WTC11 (cell line): Measurements from ENCODE around the gene SORCS1. TPM values are rescaled to one million over a fixed set of nuclear protein-coding genes. Genes with fewer than 3 reads are reported as not detected.

Experiments used
- ATAC-seq: fragments of 200-7000 bp; cut with Tn5 transposase; 2 replicates; pipeline ENCODE4 v1.10.0; 2021; ENCODE audit warnings: mild to moderate bottlenecking, moderate library complexity
- CTCF ChIA-PET: fragments of 300-600 bp; sonication (Branson Sonifier 250); formaldehyde crosslinking; loops from one replicate; lab custom pipeline; 2021; ENCODE audit warnings: antibody characterized with exemption; lab: Charles Lee
- POLR2A ChIA-PET: fragments of 350-600 bp; sonication (Branson Sonifier 250); formaldehyde crosslinking; loops from one replicate; lab custom pipeline; 2021; ENCODE audit warnings: antibody characterized with exemption; lab: Charles Lee
- DNase-seq: peaks from one replicate; pipeline ENCODE4 v3.0.0; 2021; ENCODE audit warnings: low spot score
- H3K27ac Mint-ChIP-seq: 2 replicates; pipeline ENCODE4 v1.8.0; 2021; ENCODE audit warnings: mixed read lengths
- H3K27me3 Mint-ChIP-seq: 2 replicates; pipeline ENCODE4 v1.8.0; 2021; ENCODE audit warnings: low read depth, mild to moderate bottlenecking, moderate library complexity, mixed read lengths
- H3K36me3 Mint-ChIP-seq: 2 replicates; pipeline ENCODE4 v1.8.0; 2021; ENCODE audit warnings: mixed read lengths
- H3K4me1 Mint-ChIP-seq: 2 replicates; pipeline ENCODE4 v1.8.0; 2022; ENCODE audit warnings: mixed read lengths
- H3K4me3 Mint-ChIP-seq: 2 replicates; pipeline ENCODE4 v1.8.0; 2021; ENCODE audit warnings: mild to moderate bottlenecking, moderate library complexity, mixed read lengths
- H3K9me3 Mint-ChIP-seq: 2 replicates; pipeline ENCODE4 v1.8.0; 2021; ENCODE audit warnings: mixed read lengths
- ATF1 ChIP-seq: sonication (generic); formaldehyde crosslinking; IDR thresholded peaks from 2 replicates; pipeline ENCODE4 v1.8.1; 2023; ENCODE audit warnings: mild to moderate bottlenecking, moderate library complexity, missing genetic modification reagents
- CBFB ChIP-seq: sonication (generic); formaldehyde crosslinking; IDR thresholded peaks from 2 replicates; pipeline ENCODE4 v1.8.1; 2022; ENCODE audit warnings: mild to moderate bottlenecking, low read depth, missing genetic modification reagents
- FOXP1 ChIP-seq: sonication (generic); formaldehyde crosslinking; IDR thresholded peaks from 2 replicates; pipeline ENCODE4 v1.8.0; 2022; ENCODE audit warnings: missing genetic modification reagents, mild to moderate bottlenecking, moderate library complexity, borderline replicate concordance
- GRHL2 ChIP-seq: fragments of 250-450 bp; sonication (Bioruptor Pico); IDR thresholded peaks from 2 replicates; pipeline ENCODE4 v1.8.0; 2022; ENCODE audit warnings: mild to moderate bottlenecking, moderate library complexity; ENCODE audit not compliant: insufficient replicate concordance, severe bottlenecking
- HMGA2 ChIP-seq: fragments of 250-450 bp; sonication (Bioruptor Pico); IDR thresholded peaks from 2 replicates; pipeline ENCODE4 v1.4.0; 2021; ENCODE audit warnings: mild to moderate bottlenecking, moderate library complexity
- JAZF1 ChIP-seq: fragments of 250-450 bp; sonication (Bioruptor Pico); IDR thresholded peaks from 2 replicates; pipeline ENCODE4 v1.9.0; 2021; ENCODE audit warnings: moderate library complexity, mild to moderate bottlenecking, inconsistent platforms
- MXD4 ChIP-seq: fragments of 250-450 bp; sonication (Bioruptor Pico); IDR thresholded peaks from 2 replicates; pipeline ENCODE4 v1.8.0; 2021; ENCODE audit warnings: mild to moderate bottlenecking, moderate library complexity, borderline replicate concordance
- NFYB ChIP-seq: sonication (generic); formaldehyde crosslinking; conservative IDR thresholded peaks from 2 replicates; pipeline ENCODE4 v1.8.0; 2022; ENCODE audit warnings: low read depth, missing genetic modification reagents
- NR1H2 ChIP-seq: sonication (generic); formaldehyde crosslinking; IDR thresholded peaks from 2 replicates; pipeline ENCODE4 v1.9.0; 2021; ENCODE audit warnings: mild to moderate bottlenecking, moderate library complexity, missing genetic modification reagents
- RORB ChIP-seq: fragments of 250-450 bp; sonication (Bioruptor Pico); IDR thresholded peaks from 2 replicates; pipeline ENCODE4 v1.9.0; 2021; ENCODE audit warnings: mild to moderate bottlenecking
- TEAD4 ChIP-seq: sonication (generic); formaldehyde crosslinking; IDR thresholded peaks from 2 replicates; pipeline ENCODE4 v1.8.0; 2022; ENCODE audit warnings: mild to moderate bottlenecking, missing genetic modification reagents
- total RNA-seq: library from RNA; stranded (reverse); gene quantifications from 3 replicates; pipeline ENCODE4 v1.2.3, GENCODE V29; 2021
- TF ChIP-seq, protein P1 (sequence below): sonication (generic); formaldehyde crosslinking; IDR thresholded peaks from 2 replicates; pipeline ENCODE4 v1.8.0; 2023; ENCODE audit warnings: missing genetic modification reagents, mild to moderate bottlenecking, borderline replicate concordance
- TF ChIP-seq, protein P2 (sequence below): sonication (generic); formaldehyde crosslinking; IDR thresholded peaks from 2 replicates; pipeline ENCODE4 v1.8.1; 2023; ENCODE audit warnings: mild to moderate bottlenecking, missing genetic modification reagents, borderline replicate concordance
- TF ChIP-seq, protein P3 (sequence below): sonication (generic); formaldehyde crosslinking; conservative IDR thresholded peaks from 2 replicates; pipeline ENCODE4 v1.8.1; 2023; ENCODE audit warnings: mild to moderate bottlenecking, low read depth, missing genetic modification reagents, moderate library complexity
- TF ChIP-seq, protein P4 (sequence below): fragments of 250-450 bp; sonication (Bioruptor Pico); IDR thresholded peaks from 2 replicates; pipeline ENCODE4 v1.8.0; 2021; ENCODE audit warnings: mild to moderate bottlenecking
- TF ChIP-seq, protein P5 (sequence below): fragments of 250-450 bp; sonication (Bioruptor Pico); IDR thresholded peaks from 2 replicates; pipeline ENCODE4 v1.9.0; 2021; ENCODE audit warnings: mild to moderate bottlenecking
- TF ChIP-seq, protein P6 (sequence below): sonication (generic); formaldehyde crosslinking; IDR thresholded peaks from 2 replicates; pipeline ENCODE4 v1.8.1; 2022; ENCODE audit warnings: low read depth, mild to moderate bottlenecking, moderate library complexity, missing genetic modification reagents, borderline replicate concordance
- TF ChIP-seq, protein P7 (sequence below): sonication (generic); formaldehyde crosslinking; conservative IDR thresholded peaks from 2 replicates; pipeline ENCODE4 v1.8.1; 2022; ENCODE audit warnings: mild to moderate bottlenecking, missing genetic modification reagents
- TF ChIP-seq, protein P8 (sequence below): sonication (generic); formaldehyde crosslinking; IDR thresholded peaks from 2 replicates; pipeline ENCODE4 v1.8.0; 2022; ENCODE audit warnings: mild to moderate bottlenecking, missing genetic modification reagents
- TF ChIP-seq, protein P9 (sequence below): sonication (generic); formaldehyde crosslinking; IDR thresholded peaks from 2 replicates; pipeline ENCODE4 v1.8.1; 2023; ENCODE audit warnings: mild to moderate bottlenecking, missing genetic modification reagents, moderate library complexity

The SORCS1 gene
- total RNA-seq, 1 experiment from 2014 or later: 3.3 TPM

DNA sequence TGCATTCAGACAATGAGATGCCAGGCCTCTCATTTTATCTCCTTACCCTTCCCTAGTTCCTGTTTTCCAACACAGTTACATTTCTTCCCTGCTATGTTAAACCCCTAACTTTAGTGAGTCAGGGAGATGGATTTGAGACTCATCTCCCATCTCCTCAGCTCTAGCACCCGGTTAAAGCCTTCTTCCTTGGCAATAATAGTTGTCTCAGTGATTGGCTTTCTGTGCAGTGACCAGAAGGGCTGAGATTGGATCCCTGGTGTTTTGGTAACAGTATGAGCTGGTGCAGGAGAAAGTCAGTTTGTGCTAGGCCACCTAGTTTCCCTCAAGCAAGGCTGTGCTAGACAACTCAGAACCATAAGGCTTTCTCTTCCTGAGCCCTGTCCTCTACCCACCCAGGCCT is 212.5 kb downstream of the SORCS1 start:
- Mint-ChIP-seq H3K27me3 (peaks cover 2% of the 10 kb centered on the region; the same call in 1 of the 2 replicates), H3K9me3 (peaks cover 5% of the 10 kb centered on the region; the same call in 1 of the 2 replicates), H3K4me3 (no peak overlapping the region), H3K36me3 (no peaks in the 10 kb centered on the region), H3K27ac (no peak overlapping the region), H3K4me1 (peaks cover 14% of the 10 kb centered on the region)
- ChIA-PET POLR2A (no interaction called here), CTCF (no interaction called here)
- ATAC-seq: no peak
- TF ChIP-seq, protein P1, sequence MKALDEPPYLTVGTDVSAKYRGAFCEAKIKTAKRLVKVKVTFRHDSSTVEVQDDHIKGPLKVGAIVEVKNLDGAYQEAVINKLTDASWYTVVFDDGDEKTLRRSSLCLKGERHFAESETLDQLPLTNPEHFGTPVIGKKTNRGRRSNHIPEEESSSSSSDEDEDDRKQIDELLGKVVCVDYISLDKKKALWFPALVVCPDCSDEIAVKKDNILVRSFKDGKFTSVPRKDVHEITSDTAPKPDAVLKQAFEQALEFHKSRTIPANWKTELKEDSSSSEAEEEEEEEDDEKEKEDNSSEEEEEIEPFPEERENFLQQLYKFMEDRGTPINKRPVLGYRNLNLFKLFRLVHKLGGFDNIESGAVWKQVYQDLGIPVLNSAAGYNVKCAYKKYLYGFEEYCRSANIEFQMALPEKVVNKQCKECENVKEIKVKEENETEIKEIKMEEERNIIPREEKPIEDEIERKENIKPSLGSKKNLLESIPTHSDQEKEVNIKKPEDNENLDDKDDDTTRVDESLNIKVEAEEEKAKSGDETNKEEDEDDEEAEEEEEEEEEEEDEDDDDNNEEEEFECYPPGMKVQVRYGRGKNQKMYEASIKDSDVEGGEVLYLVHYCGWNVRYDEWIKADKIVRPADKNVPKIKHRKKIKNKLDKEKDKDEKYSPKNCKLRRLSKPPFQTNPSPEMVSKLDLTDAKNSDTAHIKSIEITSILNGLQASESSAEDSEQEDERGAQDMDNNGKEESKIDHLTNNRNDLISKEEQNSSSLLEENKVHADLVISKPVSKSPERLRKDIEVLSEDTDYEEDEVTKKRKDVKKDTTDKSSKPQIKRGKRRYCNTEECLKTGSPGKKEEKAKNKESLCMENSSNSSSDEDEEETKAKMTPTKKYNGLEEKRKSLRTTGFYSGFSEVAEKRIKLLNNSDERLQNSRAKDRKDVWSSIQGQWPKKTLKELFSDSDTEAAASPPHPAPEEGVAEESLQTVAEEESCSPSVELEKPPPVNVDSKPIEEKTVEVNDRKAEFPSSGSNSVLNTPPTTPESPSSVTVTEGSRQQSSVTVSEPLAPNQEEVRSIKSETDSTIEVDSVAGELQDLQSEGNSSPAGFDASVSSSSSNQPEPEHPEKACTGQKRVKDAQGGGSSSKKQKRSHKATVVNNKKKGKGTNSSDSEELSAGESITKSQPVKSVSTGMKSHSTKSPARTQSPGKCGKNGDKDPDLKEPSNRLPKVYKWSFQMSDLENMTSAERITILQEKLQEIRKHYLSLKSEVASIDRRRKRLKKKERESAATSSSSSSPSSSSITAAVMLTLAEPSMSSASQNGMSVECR: no peak
- TF ChIP-seq, protein P2, sequence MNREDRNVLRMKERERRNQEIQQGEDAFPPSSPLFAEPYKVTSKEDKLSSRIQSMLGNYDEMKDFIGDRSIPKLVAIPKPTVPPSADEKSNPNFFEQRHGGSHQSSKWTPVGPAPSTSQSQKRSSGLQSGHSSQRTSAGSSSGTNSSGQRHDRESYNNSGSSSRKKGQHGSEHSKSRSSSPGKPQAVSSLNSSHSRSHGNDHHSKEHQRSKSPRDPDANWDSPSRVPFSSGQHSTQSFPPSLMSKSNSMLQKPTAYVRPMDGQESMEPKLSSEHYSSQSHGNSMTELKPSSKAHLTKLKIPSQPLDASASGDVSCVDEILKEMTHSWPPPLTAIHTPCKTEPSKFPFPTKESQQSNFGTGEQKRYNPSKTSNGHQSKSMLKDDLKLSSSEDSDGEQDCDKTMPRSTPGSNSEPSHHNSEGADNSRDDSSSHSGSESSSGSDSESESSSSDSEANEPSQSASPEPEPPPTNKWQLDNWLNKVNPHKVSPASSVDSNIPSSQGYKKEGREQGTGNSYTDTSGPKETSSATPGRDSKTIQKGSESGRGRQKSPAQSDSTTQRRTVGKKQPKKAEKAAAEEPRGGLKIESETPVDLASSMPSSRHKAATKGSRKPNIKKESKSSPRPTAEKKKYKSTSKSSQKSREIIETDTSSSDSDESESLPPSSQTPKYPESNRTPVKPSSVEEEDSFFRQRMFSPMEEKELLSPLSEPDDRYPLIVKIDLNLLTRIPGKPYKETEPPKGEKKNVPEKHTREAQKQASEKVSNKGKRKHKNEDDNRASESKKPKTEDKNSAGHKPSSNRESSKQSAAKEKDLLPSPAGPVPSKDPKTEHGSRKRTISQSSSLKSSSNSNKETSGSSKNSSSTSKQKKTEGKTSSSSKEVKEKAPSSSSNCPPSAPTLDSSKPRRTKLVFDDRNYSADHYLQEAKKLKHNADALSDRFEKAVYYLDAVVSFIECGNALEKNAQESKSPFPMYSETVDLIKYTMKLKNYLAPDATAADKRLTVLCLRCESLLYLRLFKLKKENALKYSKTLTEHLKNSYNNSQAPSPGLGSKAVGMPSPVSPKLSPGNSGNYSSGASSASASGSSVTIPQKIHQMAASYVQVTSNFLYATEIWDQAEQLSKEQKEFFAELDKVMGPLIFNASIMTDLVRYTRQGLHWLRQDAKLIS: no peak
- TF ChIP-seq, protein P3, sequence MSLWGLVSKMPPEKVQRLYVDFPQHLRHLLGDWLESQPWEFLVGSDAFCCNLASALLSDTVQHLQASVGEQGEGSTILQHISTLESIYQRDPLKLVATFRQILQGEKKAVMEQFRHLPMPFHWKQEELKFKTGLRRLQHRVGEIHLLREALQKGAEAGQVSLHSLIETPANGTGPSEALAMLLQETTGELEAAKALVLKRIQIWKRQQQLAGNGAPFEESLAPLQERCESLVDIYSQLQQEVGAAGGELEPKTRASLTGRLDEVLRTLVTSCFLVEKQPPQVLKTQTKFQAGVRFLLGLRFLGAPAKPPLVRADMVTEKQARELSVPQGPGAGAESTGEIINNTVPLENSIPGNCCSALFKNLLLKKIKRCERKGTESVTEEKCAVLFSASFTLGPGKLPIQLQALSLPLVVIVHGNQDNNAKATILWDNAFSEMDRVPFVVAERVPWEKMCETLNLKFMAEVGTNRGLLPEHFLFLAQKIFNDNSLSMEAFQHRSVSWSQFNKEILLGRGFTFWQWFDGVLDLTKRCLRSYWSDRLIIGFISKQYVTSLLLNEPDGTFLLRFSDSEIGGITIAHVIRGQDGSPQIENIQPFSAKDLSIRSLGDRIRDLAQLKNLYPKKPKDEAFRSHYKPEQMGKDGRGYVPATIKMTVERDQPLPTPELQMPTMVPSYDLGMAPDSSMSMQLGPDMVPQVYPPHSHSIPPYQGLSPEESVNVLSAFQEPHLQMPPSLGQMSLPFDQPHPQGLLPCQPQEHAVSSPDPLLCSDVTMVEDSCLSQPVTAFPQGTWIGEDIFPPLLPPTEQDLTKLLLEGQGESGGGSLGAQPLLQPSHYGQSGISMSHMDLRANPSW (CRISPR knock-in tag): no peak
- no peak for TF ChIP-seq NR1H2
- no peak for TF ChIP-seq ATF1 (CRISPR knock-in tag)
- TF ChIP-seq, protein P4, sequence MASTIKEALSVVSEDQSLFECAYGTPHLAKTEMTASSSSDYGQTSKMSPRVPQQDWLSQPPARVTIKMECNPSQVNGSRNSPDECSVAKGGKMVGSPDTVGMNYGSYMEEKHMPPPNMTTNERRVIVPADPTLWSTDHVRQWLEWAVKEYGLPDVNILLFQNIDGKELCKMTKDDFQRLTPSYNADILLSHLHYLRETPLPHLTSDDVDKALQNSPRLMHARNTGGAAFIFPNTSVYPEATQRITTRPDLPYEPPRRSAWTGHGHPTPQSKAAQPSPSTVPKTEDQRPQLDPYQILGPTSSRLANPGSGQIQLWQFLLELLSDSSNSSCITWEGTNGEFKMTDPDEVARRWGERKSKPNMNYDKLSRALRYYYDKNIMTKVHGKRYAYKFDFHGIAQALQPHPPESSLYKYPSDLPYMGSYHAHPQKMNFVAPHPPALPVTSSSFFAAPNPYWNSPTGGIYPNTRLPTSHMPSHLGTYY (CRISPR knock-in tag): no peak
- no peak for TF ChIP-seq CBFB
- no peak for TF ChIP-seq FOXP1 (CRISPR knock-in tag)
- no peak for TF ChIP-seq MXD4 (CRISPR knock-in tag)
- TF ChIP-seq, protein P5, sequence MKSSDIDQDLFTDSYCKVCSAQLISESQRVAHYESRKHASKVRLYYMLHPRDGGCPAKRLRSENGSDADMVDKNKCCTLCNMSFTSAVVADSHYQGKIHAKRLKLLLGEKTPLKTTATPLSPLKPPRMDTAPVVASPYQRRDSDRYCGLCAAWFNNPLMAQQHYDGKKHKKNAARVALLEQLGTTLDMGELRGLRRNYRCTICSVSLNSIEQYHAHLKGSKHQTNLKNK (CRISPR knock-in tag): no peak
- TF ChIP-seq, protein P6, sequence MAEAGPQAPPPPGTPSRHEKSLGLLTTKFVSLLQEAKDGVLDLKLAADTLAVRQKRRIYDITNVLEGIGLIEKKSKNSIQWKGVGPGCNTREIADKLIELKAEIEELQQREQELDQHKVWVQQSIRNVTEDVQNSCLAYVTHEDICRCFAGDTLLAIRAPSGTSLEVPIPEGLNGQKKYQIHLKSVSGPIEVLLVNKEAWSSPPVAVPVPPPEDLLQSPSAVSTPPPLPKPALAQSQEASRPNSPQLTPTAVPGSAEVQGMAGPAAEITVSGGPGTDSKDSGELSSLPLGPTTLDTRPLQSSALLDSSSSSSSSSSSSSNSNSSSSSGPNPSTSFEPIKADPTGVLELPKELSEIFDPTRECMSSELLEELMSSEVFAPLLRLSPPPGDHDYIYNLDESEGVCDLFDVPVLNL: no peak
- no peak for TF ChIP-seq HMGA2
- no peak for TF ChIP-seq JAZF1 (CRISPR knock-in tag)
- TF ChIP-seq NFYB (CRISPR knock-in tag): no peak
- no peak for TF ChIP-seq TEAD4
- TF ChIP-seq, protein P7, sequence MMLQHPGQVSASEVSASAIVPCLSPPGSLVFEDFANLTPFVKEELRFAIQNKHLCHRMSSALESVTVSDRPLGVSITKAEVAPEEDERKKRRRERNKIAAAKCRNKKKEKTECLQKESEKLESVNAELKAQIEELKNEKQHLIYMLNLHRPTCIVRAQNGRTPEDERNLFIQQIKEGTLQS: no peak
- TF ChIP-seq RORB (CRISPR knock-in tag): no peak
- TF ChIP-seq, protein P8, sequence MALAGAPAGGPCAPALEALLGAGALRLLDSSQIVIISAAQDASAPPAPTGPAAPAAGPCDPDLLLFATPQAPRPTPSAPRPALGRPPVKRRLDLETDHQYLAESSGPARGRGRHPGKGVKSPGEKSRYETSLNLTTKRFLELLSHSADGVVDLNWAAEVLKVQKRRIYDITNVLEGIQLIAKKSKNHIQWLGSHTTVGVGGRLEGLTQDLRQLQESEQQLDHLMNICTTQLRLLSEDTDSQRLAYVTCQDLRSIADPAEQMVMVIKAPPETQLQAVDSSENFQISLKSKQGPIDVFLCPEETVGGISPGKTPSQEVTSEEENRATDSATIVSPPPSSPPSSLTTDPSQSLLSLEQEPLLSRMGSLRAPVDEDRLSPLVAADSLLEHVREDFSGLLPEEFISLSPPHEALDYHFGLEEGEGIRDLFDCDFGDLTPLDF (CRISPR knock-in tag): no peak
- TF ChIP-seq, protein P9, sequence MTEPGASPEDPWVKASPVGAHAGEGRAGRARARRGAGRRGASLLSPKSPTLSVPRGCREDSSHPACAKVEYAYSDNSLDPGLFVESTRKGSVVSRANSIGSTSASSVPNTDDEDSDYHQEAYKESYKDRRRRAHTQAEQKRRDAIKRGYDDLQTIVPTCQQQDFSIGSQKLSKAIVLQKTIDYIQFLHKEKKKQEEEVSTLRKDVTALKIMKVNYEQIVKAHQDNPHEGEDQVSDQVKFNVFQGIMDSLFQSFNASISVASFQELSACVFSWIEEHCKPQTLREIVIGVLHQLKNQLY (CRISPR knock-in tag): no peak
- TF ChIP-seq GRHL2 (CRISPR knock-in tag): no peak
- no peak for DNase-seq
